ENCODE results near the gene PICALM. TPM values are rescaled to one million over a fixed set of nuclear protein-coding genes. Genes with fewer than 3 reads are reported as not detected.

The PICALM gene
- total and polyA plus RNA-seq, 2 of the 8 experiments (the other 6 are each of a cell fraction or from before 2014, with no cell fraction given), result 69.4 to 71.3 TPM

- peaks cover 0 to 2% of the 10 kb centered on the region in 2 experiments for H4K20me1 ChIP-seq (replicated peaks in 1 of 2; ENCODE audit: control insufficient read depth in 1 of 2, insufficient read depth in 2 of 2, low read length in 2 of 2)
- peaks cover 0 to 30% (median 1%) of the 10 kb centered on the region in 4 experiments; a peak in 2 of 8 replicates for H3K36me3 ChIP-seq (ENCODE audit: control insufficient read depth in 2 of 4, insufficient read depth in 4 of 4, low read length in 3 of 4)
- FAIRE-seq (no peak), DNase-seq (ENCODE audit: low read depth in 1 of 2, low spot score in 2 of 2) (no peak)
- H2BK120ac ChIP-seq (replicated peaks; ENCODE audit: low read depth, low read length), result no peak overlapping the region
- H3K56ac ChIP-seq (replicated peaks; ENCODE audit: insufficient read length, low read depth, low read length), result no peak overlapping the region
- H3K79me1 ChIP-seq (ENCODE audit: low read depth, low read length), result no peaks in the 10 kb centered on the region
- H2BK15ac ChIP-seq (ENCODE audit: low read length), result no peak overlapping the region
- no peak overlapping the region for H2BK12ac ChIP-seq (ENCODE audit: low read depth, low read length)
- no peak overlapping the region for H3K4me3 ChIP-seq (ENCODE audit: extremely low read depth in 1 of 4, insufficient read depth in 2 of 4, low read depth in 3 of 4, low read length in 4 of 4)
- no peak overlapping the region for H3K4me2 ChIP-seq (ENCODE audit: insufficient read depth in 1 of 2, low read depth in 2 of 2, low read length in 2 of 2)
- ChIA-PET CTCF (ENCODE audit: partially characterized antibody) (interaction anchor here (0.6 to 1.5 kb wide), 4 partner anchors 37 to 185 kb away, joined by 3 to 8 read pairs (median 3); partner anchors contain the start of gene CCDC83), POLR2A (ENCODE audit: partially characterized antibody) (no interaction called here)
- no peak overlapping the region for H2BK20ac ChIP-seq (ENCODE audit: low read length)
- no peaks in the 10 kb centered on the region for H3K23me2 ChIP-seq (ENCODE audit: low read depth, low read length)
- no peak overlapping the region for H3K27ac ChIP-seq (ENCODE audit: low read depth, low read length)
- no peak overlapping the region for H3K23ac ChIP-seq (ENCODE audit: insufficient read length)
- H4K91ac ChIP-seq (replicated peaks; ENCODE audit: insufficient read length, low read length), result no peak overlapping the region
- no peak overlapping the region for H4K5ac ChIP-seq (ENCODE audit: insufficient read length, low read depth, low read length)
- no peak overlapping the region for H2AFZ ChIP-seq (ENCODE audit: low read length)
- H3K18ac ChIP-seq (ENCODE audit: extremely low read depth, low read length), result no peak overlapping the region
- H3K9ac ChIP-seq (replicated peaks in 1 of 4; ENCODE audit: extremely low read depth in 1 of 4, low read depth in 3 of 4, low read length in 3 of 4), result no peak overlapping the region
- H2BK5ac ChIP-seq (ENCODE audit: low read depth, low read length), result no peak overlapping the region
- H2AK5ac ChIP-seq (ENCODE audit: low read depth, low read length), result no peak overlapping the region
- no peaks in the 10 kb centered on the region; a peak in 1 of 4 replicates for H3K79me2 ChIP-seq (ENCODE audit: control insufficient read depth in 1 of 2, insufficient read depth in 2 of 2, low read length in 2 of 2)
- H3K4ac ChIP-seq (replicated peaks; ENCODE audit: insufficient read length, low read depth, low read length), result no peak overlapping the region
- H3K9me3 ChIP-seq (ENCODE audit: insufficient read depth in 2 of 2, low read depth in 1 of 2, low read length in 1 of 2), result no peaks in the 10 kb centered on the region
- 88% methylated on average over 2 of the region's 2 CpGs; no CpG with 5 or more reads in 1 of the 2 experiments for WGBS, 2 experiments (ENCODE audit: extremely low coverage in 1 of 2, insufficient coverage in 1 of 2, insufficient read length in 1 of 2, insufficient replicate concordance in 2 of 2, low coverage in 1 of 2, low lambda C conversion rate in 2 of 2, missing lambda C conversion rate in 1 of 2)
- H3K27me3 ChIP-seq (replicated peaks in 1 of 4; ENCODE audit: control insufficient read depth in 3 of 4, extremely low read depth in 1 of 4, insufficient read depth in 3 of 4, low read length in 3 of 4), result no peaks in the 10 kb centered on the region
- no peaks in the 10 kb centered on the region for H3K4me1 ChIP-seq (replicated peaks in 1 of 4; ENCODE audit: control insufficient read depth in 3 of 4, insufficient read depth in 4 of 4, low read length in 3 of 4)
- H4K8ac ChIP-seq (ENCODE audit: extremely low read depth, insufficient read depth, low read length), result no peak overlapping the region
- H3K14ac ChIP-seq (ENCODE audit: insufficient read length), result no peak overlapping the region
- TF ChIP-seq SP1 (IDR thresholded peaks at IDR 0.05; ENCODE audit: low read depth, low read length) (no peak), MAX (IDR thresholded peaks at IDR 0.05) (no peak), ATF2 (IDR thresholded peaks at IDR 0.05; ENCODE audit: low read length) (no peak), KDM1A (IDR thresholded peaks at IDR 0.05; ENCODE audit: borderline replicate concordance, low read length) (no peak), POU5F1 (IDR thresholded peaks at IDR 0.05; ENCODE audit: low read depth, low read length) (no peak), RAD21 (IDR thresholded peaks at IDR 0.05 in 1 of 2, conservative IDR thresholded peaks at IDR 0.05 in 1 of 2; ENCODE audit: low read depth in 2 of 2, low read length in 2 of 2) (no peak), ZNF274 (IDR thresholded peaks at IDR 0.05; ENCODE audit: borderline replicate concordance, extremely low read depth, low read length) (no peak), POLR2AphosphoS5 (IDR thresholded peaks at IDR 0.05; ENCODE audit: low read depth, low read length) (no peak), BRCA1 (IDR thresholded peaks at IDR 0.05; ENCODE audit: low read depth, low read length) (no peak), PHF8 (conservative IDR thresholded peaks at IDR 0.05; ENCODE audit: low read depth, low read length) (no peak)
These were observed 52.4 kb downstream of the PICALM start for GRCh38 chr11:86016451-86016850.

All from H1 (cell line).